H1 (cell line): Measurements from ENCODE around the gene ACACB. TPM values are rescaled to one million over a fixed set of nuclear protein-coding genes. Genes with fewer than 3 reads are reported as not detected.

Source experiments
- HDAC6 ChIP-seq: IDR thresholded peaks from one replicate; pipeline ENCODE4 v1.7.1; 2012; ENCODE audit warnings: low read depth, mild to moderate bottlenecking, inconsistent platforms, low read length, moderate library complexity
- polyA plus RNA-seq, 7 experiments: library from polyadenylated mRNA; depleted of rRNA in 3 of 7; stranded (reverse) in 5 of 7; unstranded in 2 of 7; fragments of >200 nt in 5 of 7; fragments of 200-250 nt in 2 of 7; gene quantifications; 1 replicate in 5 of 7; 2 replicates in 1 of 7; 4 replicates in 1 of 7; pipeline versions ENCODE4 v1.2.1 to v1.2.3, GENCODE V29; 2011 to 2013; ENCODE audit warnings: missing spikeins in 2 of 7, mixed read lengths in 2 of 7
- total RNA-seq: library from RNA; stranded (reverse); fragmentation: NEBNext Ultra II Directional; extraction: Animal tissue kit (Norgen Biotek cat#: 25700); gene quantifications from 2 replicates; pipeline ENCODE4 v1.2.1, GENCODE V29; 2021
- TF ChIP-seq, protein P1 (sequence below): fragments of 300-600 bp; sonication (generic); IDR thresholded peaks from 2 replicates; pipeline ENCODE4 v1.7.1; 2012; ENCODE audit warnings: low read length, moderate library complexity, mild to moderate bottlenecking, inconsistent platforms; ENCODE audit not compliant: insufficient replicate concordance

ACACB gene
- total and polyA plus RNA-seq, 2 of the 8 experiments (the other 6 are each of a cell fraction or from before 2014, with no cell fraction given), result 5.8 to 15.3 TPM

DNA sequence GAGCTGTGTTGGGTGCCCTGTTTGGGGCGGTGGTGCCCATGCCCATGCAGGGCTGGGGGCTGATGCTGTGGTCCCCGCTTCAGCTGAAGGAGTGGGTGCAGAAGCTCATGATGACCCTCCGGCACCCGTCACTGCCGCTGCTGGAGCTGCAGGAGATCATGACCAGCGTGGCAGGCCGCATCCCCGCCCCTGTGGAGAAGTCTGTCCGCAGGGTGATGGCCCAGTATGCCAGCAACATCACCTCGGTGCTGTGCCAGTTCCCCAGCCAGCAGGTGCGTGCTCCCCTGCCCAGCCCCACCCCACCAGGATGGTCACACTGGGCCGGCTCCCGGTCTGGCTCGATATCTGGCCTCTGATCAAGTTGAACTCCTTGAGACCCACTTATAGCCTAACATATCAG lies 92.7 kb downstream of the ACACB start (continued):
- TF ChIP-seq, protein P1, sequence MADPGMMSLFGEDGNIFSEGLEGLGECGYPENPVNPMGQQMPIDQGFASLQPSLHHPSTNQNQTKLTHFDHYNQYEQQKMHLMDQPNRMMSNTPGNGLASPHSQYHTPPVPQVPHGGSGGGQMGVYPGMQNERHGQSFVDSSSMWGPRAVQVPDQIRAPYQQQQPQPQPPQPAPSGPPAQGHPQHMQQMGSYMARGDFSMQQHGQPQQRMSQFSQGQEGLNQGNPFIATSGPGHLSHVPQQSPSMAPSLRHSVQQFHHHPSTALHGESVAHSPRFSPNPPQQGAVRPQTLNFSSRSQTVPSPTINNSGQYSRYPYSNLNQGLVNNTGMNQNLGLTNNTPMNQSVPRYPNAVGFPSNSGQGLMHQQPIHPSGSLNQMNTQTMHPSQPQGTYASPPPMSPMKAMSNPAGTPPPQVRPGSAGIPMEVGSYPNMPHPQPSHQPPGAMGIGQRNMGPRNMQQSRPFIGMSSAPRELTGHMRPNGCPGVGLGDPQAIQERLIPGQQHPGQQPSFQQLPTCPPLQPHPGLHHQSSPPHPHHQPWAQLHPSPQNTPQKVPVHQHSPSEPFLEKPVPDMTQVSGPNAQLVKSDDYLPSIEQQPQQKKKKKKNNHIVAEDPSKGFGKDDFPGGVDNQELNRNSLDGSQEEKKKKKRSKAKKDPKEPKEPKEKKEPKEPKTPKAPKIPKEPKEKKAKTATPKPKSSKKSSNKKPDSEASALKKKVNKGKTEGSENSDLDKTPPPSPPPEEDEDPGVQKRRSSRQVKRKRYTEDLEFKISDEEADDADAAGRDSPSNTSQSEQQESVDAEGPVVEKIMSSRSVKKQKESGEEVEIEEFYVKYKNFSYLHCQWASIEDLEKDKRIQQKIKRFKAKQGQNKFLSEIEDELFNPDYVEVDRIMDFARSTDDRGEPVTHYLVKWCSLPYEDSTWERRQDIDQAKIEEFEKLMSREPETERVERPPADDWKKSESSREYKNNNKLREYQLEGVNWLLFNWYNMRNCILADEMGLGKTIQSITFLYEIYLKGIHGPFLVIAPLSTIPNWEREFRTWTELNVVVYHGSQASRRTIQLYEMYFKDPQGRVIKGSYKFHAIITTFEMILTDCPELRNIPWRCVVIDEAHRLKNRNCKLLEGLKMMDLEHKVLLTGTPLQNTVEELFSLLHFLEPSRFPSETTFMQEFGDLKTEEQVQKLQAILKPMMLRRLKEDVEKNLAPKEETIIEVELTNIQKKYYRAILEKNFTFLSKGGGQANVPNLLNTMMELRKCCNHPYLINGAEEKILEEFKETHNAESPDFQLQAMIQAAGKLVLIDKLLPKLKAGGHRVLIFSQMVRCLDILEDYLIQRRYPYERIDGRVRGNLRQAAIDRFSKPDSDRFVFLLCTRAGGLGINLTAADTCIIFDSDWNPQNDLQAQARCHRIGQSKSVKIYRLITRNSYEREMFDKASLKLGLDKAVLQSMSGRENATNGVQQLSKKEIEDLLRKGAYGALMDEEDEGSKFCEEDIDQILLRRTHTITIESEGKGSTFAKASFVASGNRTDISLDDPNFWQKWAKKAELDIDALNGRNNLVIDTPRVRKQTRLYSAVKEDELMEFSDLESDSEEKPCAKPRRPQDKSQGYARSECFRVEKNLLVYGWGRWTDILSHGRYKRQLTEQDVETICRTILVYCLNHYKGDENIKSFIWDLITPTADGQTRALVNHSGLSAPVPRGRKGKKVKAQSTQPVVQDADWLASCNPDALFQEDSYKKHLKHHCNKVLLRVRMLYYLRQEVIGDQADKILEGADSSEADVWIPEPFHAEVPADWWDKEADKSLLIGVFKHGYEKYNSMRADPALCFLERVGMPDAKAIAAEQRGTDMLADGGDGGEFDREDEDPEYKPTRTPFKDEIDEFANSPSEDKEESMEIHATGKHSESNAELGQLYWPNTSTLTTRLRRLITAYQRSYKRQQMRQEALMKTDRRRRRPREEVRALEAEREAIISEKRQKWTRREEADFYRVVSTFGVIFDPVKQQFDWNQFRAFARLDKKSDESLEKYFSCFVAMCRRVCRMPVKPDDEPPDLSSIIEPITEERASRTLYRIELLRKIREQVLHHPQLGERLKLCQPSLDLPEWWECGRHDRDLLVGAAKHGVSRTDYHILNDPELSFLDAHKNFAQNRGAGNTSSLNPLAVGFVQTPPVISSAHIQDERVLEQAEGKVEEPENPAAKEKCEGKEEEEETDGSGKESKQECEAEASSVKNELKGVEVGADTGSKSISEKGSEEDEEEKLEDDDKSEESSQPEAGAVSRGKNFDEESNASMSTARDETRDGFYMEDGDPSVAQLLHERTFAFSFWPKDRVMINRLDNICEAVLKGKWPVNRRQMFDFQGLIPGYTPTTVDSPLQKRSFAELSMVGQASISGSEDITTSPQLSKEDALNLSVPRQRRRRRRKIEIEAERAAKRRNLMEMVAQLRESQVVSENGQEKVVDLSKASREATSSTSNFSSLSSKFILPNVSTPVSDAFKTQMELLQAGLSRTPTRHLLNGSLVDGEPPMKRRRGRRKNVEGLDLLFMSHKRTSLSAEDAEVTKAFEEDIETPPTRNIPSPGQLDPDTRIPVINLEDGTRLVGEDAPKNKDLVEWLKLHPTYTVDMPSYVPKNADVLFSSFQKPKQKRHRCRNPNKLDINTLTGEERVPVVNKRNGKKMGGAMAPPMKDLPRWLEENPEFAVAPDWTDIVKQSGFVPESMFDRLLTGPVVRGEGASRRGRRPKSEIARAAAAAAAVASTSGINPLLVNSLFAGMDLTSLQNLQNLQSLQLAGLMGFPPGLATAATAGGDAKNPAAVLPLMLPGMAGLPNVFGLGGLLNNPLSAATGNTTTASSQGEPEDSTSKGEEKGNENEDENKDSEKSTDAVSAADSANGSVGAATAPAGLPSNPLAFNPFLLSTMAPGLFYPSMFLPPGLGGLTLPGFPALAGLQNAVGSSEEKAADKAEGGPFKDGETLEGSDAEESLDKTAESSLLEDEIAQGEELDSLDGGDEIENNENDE, result no peak
- TF ChIP-seq HDAC6, result no peak
